Upper lobe of left lung (tissue), 4 donors: ENCODE results near the gene EPS8.

Source experiments
- POLR2A ChIP-seq, 4 donors: fragments of 450-650 bp; IDR thresholded peaks; one replicate each; pipeline ENCODE4 v1.5.1; 2016 to 2017; ENCODE audit warnings: antibody characterized with exemption in 4 of 4, mild to moderate bottlenecking in 2 of 4
- TF ChIP-seq, protein P1 (sequence below), 6 experiments: fragments of 450-650 bp in 4 of 6; fragments of 200-600 bp in 2 of 6; sonication (generic) in 2 of 6; IDR thresholded peaks; one replicate each; pipeline ENCODE4 v1.5.1; 2016 to 2019; ENCODE audit warnings: antibody characterized with exemption in 6 of 6

DNA sequence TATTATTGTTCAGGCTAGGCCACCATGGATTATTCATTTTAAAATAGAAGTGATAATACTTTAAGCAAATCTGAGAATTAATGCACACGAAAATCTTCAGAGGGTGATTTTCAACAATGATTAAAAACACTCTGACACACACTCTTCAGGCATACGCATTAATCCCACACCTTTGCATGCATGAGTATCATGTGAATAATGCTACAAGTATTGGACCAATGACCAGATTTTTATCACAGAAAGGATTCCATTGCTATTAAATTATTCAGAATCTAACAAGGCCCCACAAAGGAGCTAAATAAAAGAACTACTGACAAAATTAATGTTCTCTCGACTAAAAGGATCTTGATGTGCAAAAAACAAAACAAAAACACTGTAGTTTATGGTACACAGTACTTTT lies 11.1 kb downstream of the EPS8 start:
- TF ChIP-seq, protein P1, sequence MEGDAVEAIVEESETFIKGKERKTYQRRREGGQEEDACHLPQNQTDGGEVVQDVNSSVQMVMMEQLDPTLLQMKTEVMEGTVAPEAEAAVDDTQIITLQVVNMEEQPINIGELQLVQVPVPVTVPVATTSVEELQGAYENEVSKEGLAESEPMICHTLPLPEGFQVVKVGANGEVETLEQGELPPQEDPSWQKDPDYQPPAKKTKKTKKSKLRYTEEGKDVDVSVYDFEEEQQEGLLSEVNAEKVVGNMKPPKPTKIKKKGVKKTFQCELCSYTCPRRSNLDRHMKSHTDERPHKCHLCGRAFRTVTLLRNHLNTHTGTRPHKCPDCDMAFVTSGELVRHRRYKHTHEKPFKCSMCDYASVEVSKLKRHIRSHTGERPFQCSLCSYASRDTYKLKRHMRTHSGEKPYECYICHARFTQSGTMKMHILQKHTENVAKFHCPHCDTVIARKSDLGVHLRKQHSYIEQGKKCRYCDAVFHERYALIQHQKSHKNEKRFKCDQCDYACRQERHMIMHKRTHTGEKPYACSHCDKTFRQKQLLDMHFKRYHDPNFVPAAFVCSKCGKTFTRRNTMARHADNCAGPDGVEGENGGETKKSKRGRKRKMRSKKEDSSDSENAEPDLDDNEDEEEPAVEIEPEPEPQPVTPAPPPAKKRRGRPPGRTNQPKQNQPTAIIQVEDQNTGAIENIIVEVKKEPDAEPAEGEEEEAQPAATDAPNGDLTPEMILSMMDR (IDR thresholded peaks at IDR 0.05): no peak
- TF ChIP-seq POLR2A (IDR thresholded peaks at IDR 0.05): no peak
